HG03060 (cell line): Measurements from ENCODE around the gene MAML3.

ENCODE experiments used
- ATAC-seq: cut with Tn5 transposase; IDR thresholded peaks from one replicate; pipeline ENCODE4 v1.9.1; 2021; ENCODE audit warnings: low read depth, moderate number of reproducible peaks; ENCODE audit not compliant: unreplicated experiment

MAML3 gene

DNA sequence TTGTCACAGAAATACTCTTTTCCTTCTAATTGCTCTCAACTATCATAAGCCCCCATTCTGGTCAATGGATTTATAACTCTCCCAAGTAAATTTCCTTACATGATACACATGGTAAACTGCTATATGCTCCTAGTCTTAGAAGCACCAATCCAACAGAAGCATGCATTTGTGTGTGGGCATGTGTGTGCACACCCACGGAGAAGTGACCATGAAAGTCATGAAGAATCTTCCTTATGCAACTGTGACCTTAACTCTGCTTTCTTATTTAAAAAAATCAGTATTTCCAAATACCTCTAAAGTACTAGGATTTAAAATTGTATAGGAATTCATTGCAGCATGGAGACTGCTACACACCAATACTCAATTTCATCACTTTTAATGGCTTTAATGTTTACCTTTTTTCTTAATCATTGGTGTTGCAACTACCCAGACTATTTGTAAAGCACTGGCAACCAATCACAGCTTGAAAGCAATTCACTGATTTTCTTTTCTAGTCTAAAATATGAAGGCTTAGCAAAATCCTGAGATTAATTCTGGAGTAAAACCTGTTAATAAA is 47.6 kb downstream of the MAML3 start:
- ATAC-seq: no peak

DNA sequence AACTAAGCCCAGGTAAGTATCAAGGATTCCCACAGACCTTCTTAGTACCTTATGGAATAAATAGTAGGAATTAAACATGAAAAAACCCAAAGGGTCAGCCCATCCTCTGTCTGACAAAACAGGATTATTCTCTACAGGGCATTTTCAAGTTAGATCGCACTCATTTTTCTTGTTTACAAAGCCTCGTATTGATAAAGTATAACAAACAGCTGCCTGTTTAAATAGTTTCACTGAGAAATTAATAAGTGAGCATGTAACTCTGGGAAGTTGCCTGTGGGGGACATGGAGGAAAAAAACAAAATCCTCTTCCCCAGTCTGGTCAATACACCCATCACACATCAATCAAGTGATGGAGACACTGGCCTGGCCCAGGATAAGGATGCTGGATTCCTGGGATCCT is 48.5 kb downstream of the MAML3 start:
- no peak for ATAC-seq

DNA sequence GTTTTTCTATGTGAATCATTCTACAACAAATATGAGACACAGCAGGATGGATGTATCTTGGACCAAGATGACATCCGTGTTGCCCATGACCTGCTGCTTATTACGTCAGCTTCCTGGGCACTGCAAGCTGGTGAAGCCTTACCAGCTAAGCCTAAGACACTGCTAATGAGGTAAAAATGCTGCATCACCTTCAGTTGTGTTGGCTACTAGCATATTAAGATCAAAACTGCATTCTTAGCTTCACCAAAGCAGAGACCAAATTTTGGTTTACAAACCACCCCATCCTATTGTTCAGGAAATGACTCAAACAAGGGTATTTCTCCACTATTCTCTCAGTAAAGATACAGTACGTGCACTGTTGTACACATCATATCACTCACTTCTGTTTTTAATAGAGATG is 50.3 kb downstream of the MAML3 start:
- ATAC-seq: peak; percentile 88

DNA sequence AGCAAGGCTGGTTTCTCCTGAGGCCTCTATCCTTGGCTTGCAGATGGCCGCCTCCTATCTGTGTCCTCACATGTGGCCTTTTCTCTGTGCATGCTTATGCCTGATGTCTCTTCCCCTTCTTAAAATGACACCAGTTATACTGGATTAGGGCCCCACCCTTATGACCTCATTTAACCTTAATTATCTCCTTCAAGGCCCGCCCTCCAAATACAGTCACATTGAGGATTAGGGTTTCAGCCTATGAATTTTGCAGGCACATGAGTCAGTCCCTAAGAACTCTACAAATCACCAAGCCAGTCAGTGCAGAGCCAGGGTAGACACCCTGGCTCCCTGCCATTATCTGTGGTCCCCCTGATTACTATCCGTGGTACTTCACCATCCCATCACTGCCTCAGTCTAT is 51.6 kb downstream of the MAML3 start:
- ATAC-seq: no peak

DNA sequence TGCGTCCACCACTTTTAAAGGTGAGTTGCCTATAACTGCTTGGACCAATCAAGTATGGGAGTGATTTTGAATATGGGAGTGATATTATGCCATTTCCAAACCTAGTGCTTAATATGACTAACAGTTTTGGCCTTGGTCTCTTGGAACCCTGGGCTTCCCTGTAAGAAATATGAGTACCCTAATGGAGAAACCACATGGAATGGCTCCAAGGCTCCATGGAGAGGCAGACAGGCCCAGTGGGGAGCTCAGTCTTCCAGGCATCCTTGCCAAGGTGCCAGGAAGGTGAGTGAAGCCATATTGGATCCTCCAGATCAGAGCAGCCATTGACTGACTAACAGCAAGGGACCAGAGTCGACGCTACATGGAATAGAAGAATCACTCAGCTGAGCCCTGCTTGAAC is 53.2 kb downstream of the MAML3 start:
- ATAC-seq: no peak

DNA sequence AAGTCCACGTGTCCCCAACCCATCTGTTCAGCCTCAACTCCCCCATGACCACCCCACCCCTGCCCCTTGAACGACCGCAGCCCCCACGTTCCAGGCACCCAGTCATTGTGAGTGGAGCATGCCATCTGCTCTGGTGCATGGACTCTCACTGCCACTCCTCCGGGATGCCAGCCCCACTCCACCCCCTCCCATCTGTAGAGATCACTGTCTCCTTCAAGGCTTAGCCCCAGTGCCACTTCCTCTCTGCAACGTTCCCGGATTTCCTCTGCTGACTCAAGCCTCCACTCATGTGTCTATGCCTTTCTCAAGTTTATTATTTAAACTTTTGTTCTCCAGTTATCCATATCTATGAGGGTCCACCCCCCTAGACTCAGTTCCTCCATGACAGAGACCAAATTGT is 54.0 kb downstream of the MAML3 start:
- no peak for ATAC-seq

DNA sequence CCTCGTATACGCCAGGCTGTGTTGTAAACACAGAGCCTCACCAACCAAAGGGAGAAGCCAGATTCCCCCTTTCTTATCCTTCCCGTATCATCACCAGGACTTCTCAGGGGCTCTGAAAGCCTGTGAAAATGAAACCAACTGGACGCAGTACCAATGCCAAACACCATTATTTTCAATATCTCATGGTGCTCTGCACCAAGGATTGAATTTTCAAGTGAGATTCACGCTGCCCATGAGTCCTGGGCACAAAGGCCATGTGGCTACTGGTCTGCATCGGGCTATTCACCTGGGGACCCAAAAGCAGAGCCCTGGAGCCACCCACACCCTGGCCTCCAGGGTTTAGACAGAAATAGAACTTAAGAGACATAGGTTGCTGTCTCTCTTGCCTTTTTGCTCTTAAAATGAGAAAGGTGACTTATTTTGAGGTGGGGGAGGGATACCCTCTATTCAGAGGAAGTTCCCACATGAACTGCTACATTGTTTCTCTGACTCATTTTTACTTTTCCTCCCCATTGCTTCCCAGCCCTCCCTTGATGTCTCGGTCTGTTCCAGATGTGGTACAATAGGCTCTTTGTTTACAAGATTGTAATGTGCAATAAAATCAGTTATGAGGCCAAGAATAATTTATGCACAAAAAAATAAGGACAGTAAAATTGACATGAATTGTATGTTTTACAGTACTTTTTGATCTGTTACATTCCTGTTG is 55.4 kb downstream of the MAML3 start:
- no peak for ATAC-seq

DNA sequence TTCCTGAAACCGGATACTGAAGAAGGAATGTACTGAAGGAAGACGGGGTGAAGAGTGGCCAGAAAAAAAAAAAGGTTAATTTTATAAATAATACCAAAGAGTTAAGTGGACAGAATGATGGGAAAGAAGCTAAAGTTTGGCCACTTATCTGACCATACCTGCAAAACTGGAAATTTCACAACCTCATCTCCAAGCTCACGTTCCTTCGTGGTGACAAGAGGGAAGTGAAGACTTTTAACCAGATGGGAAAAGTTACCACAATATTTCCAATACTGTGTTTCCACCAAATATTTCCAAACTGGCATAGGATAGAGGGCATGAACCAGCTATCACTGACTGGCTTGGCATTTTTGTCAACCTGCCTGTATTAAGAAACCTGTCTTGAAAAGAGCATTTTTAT is 56.4 kb downstream of the MAML3 start:
- ATAC-seq: no peak

DNA sequence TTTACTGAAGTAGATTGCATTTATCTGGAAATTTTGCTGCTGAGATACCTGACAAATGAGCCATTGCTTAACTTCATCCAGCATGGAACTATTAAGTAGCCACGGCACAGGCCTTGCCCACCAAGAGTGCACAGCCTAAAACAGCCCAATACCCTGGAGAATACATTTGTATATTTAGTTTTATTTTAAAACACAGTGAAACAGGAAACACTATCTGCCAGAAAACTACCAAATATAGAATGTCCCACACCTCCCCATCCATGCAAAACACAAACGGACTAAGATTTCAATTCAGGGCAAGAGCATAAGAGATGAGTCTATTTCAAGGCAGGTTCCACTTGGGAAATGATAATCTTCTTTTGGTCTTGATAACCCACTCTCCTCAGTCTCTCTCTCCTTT is 57.1 kb downstream of the MAML3 start:
- ATAC-seq: no peak

DNA sequence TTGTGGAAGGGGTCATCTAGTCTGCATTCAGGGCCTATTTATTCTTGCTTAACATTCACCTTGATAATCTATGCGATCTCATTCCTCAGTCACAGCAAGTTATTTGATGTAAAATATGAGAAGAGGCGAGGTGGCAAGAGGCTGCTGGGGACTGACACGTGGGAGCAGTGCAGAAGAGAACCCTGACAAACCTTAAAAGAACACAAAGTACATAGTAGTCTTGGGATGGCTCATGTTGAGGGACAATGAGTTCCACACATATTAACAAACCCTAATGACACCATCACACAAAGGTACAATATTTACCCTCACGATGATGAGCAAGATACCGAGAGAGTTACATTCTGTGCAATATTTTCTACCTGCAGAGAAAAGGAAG is 57.5 kb downstream of the MAML3 start:
- ATAC-seq: no peak

DNA sequence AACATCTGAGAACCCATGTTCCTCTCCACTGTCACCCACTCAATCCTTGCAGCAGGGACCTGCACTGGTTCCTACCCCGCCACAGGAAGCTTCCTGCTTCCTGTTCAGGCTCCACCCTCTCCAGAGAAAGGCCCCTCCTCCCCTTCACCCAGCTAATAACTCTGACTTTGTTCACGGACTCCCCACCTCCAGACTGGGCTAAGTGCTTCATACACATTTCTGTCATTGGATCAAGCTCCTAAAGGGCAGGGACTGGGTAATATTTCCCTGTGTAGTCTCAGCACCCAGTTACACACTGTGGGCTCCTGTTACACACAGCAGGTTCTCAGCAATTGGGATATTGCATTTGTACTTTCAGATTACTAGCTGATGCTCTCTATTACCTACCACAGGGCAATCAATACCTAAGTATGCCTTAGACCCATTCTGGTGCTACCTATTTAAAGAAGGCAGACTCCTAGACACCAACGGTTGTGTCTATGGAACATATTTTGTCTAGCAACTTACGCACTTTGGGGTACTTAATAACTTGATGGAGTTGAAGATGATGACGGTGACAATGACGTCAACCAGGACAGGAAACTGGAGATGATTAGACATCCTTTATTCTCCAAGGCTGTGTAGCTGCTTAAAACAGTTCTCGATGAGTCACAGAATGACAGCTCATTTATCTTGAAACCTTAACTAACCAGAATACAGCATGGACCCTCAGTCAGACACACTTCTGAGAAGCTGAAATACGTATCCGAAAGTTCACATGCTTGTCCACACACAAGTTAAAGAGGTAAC is 58.1 kb downstream of the MAML3 start:
- ATAC-seq: peak; percentile 50

DNA sequence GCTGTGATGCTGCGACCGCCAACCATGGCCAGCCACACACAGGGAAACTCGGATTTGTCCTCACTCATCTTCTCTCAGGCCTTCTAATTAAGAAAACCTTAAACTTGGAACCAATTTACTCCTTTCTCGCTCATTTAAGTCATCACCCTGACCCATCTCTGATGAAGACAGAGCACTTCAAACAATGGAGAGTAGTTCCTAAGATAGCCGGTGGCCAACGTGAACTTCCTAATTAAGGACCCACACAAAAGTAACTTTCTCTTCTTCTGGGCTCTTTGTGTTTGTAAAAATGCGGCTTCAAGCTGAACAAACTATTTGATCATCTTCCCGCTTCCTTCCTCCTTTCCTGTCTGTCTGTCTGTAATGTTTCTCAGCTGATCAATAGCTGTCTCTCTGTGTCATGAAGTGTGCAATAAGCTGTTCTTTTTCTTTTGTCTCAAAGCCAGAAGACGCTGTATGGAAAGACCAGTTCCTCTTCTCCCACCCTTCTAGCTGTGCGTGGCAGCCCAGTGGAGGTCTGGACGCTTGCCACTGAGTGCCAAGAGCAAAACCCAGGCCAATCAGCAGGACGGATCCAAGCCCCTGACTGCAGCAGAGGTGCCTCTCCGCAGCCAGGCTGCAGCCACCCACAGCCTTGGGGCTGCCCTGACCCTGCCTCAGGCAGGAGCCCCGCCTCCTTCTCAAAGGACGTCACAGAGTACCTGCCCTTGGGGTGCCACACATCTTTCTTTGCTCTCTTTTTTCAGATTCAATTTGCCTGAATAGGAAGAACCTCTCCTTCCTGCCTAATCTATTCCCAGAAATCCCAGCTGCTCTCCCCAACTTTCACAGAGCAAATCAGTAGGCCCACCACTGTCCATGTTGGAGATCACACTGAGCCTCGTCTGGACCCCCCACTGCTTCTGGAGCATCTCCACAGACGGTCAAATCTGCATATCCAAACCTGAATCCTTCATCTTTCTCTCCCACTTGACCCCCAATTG is 59.3 kb downstream of the MAML3 start:
- ATAC-seq: no peak

DNA sequence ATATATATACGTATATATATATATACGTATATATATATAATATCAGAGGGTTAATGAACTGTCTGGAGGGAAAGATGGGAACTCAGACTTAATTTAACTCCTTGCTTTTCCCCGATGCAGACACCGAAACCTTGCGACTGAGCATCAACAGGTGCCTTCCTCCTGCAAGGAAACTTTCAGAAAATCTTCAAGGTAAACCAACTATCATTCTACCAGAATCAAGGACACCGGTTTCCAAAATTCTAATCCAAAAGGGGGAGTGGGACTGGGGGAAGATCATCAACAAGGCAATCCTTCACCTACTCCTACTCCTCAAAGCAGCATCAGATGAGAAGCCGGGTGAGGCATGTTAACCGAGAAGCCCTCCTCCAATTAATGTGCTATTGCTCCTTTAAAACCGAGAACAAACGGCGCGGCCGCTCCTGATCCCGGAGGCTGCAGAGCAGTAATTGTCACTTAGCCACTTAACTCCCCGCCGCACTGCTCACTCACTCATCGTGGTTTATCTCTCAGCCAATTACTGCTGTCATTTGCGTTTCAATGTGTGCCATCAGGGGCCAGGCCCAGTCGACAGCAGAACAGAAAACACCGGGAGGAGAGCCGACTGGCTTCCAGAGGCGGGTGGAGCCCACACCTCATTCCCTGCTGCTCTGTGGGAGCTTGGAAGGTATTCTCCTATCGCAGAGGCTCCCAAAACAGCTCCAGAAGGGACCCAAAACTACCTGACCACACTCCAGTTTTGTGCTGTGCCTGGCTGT is 61.7 kb downstream of the MAML3 start:
- ATAC-seq: no peak

DNA sequence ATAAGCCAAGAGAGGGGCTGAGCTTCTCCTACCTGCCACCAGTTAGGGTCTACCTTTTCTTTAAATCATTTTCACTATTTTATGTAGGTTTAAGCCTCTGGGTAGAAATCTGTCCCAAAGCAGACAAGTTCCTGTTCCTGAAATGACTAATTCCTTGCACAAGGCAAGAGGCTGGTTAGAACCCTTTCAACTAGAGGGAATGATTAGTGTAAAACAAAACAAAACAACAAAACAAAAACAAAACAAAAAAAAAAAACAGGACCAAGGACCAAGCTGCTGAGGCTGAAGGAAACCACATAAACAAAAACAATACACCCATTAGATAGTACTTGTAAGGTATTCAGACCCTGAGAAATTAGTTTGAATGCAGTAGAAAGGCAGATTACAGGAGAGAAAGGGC is 62.7 kb downstream of the MAML3 start:
- no peak for ATAC-seq

DNA sequence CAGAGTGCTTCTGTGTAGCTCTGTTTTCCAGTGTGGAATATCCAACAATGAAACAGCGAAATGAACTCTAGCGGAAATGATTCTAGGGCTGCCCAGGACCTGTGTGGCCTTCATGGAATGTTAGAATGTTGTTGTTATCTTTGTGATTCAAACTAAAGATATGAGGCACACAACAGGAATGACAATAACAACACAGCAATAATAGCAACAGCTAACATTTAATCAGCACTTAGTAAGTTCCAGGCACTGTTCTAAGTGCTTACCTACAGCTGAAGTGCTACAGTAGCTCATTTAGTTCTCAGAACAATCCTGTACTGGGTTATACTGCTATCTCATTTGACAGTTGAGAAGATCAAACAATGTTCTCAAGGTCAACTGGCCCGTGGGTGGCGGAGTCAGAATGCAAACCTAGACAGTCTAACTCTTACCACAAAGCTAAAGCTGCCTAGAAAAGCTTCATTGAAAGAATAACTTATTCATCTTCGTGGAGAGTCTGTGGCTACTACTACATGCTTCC is 63.7 kb downstream of the MAML3 start:
- ATAC-seq: no peak

DNA sequence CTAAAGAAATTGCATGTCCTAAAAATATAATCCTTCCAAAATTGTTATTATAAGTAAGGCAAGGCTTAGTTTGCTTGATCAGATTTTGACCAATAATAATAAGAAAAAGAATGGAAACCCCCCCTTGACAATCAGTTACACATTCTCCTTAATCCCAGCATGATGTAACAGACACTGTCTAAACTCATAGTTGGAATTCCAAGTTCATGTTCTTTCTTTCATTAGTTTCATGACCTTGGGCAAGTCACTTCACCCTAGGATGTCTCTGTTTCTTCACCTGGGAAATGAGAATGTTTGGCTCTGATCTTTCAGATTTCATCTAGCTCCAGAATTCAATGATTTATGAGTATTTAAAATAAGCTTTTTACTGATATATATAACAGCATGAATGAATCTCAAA is 64.8 kb downstream of the MAML3 start:
- ATAC-seq: no peak

DNA sequence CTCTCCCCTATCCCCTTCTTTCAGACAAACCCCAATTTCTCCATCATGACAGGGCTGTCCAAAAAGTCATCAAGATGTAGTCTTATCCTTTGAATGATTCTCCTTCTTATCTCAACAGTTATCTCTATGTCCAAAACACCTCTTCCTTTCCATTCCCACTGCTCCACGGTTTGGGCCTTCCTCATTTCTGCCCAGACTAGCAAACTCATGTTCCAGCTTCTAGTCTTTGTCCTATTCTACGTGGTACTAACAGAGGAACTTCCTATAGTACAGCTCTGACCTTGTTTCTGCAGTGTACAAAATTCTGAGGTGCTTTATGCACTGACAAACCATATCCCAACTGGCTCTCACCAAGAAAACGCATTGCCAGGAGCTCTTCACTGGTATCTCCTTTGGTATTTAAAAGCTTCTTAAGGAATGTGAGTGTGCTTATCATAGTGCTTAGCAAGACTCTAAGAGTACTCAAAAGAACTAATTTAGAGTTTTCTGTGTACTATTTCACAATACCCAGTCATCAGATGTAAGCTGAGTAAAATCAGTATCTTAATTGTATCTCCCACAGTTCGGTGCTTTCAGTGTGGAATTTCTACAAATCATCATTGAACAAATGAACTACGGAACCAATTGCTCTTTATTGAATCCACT is 65.5 kb downstream of the MAML3 start:
- ATAC-seq: no peak

DNA sequence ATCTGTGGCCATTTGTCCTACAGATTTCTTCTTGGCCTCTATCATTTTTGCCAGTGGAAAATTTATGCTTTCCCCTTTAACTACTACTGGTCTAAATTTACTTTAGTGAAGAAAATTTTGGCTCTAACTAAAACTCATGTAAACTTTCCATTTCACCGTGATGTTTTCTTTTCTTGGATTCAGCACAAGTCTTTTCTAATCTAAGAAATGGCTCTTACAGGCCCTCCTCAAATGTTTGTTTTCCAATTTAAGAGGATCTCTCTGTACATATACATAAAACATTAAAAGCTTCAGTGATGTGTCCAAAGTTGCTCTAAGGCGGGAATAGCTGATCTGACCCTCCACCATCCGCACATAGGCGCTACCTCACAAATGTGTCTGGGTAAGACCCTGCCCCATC is 68.1 kb downstream of the MAML3 start:
- no peak for ATAC-seq

DNA sequence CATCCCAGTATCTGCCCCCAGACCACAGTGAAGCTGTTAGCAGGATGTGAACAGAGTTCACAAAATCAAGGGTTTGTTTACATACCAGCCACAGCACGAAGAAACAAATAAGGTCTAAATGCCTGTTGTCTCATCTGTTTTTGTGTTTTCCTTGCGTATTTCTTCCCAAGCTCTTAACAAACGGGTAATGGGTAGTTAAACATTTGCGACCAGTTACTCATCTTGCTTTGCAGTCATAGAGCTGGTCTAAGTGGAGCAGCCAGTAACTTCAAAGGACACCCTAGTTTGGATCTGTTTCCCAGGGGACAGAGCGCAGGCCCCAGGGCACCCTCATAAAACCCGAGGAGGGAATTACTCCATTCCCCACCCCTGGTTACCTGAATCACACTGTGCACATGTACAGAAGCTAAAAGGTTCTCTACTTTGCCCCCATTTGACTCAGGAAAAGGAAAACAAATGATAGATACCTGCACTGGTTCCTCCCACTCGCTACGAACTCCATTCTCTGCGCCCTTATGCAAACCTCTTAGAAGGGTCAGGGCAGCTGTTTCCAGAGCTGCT is 68.8 kb downstream of the MAML3 start:
- ATAC-seq: no peak
